UCSD-AML1 (cell line): ENCODE results near the gene PCNX2.

Experiments used
- DNase-seq: peaks from one replicate; lab custom pipeline; 2025; ENCODE audit not compliant: unreplicated experiment; lab: John Stamatoyannopoulos, UW

PCNX2 gene

DNA sequence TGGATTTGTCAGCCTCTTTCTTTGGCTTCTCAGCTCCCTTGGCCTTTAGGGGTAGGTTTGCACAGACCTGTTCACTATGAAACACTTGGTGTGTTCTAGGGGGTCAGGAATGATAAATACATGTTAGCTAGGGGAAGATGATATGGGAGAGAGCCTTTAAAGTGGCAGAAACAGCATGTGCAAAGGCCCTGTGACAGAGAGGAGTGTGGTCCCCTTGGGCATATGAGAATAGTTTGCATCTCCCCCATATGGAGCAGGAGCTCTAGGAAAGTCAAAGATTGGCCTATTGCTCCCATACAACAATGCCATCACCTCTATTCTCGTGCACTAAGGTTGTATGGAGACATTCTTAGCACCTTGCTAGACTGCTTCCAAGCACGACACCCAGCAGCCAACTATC lies 355.8 kb downstream of the PCNX2 start:
- no peak for DNase-seq

- DNase-seq: no peak
These were observed 356.6 kb downstream of the PCNX2 start for GRCh38 chr1:232938926-232939325.

- DNase-seq: no peak
These were observed 357.7 kb downstream of the PCNX2 start for GRCh38 chr1:232937741-232938375.

GRCh38 chr1:232936941-232937340 lies 358.6 kb downstream of the PCNX2 start:
- DNase-seq: no peak
